HG02759 (cell line): ENCODE measurements around the gene DNAH17.
"Not testable (repeated sequence)": the region's sequence is repeated elsewhere in the genome, so short reads cannot be mapped to it uniquely, and the experiment has no call there.

Experiments
- ATAC-seq: cut with Tn5 transposase; IDR thresholded peaks from one replicate; pipeline ENCODE4 v1.9.1; 2021; ENCODE audit warnings: mild to moderate bottlenecking, moderate library complexity; ENCODE audit not compliant: unreplicated experiment

The DNAH17 gene

DNA sequence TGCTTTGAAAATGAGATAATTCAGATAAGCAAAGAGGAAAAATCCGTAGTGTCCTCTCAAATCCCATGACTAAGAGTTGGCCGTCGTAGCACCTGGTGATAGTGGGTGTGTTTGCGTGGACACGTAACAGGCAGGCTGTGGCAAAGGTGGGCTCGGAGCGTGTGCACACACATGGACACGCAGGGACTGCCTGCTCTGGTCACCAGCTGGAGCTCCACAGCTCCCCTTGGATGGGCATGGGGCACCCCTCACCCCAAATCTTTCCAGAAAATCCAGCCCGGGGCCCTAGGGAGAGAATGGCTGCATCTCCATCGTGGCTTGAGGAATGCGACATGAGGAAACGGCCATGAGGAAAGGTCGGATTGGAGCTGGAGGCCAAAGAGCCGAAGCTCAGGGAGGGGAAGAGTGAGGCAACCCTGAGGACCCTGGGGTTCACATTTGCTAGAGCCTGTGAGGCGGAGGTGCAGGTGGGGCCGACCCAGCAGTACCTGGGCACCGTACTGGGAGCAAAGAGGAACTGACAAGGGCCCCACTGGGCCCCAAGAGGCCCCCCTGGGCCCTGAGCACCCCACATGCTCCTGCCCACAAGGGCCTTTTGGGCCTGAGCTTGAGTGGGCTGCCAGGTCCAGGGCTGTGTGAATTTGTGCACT is 51.6 kb downstream of the DNAH17 start:
- no peak for ATAC-seq

DNA sequence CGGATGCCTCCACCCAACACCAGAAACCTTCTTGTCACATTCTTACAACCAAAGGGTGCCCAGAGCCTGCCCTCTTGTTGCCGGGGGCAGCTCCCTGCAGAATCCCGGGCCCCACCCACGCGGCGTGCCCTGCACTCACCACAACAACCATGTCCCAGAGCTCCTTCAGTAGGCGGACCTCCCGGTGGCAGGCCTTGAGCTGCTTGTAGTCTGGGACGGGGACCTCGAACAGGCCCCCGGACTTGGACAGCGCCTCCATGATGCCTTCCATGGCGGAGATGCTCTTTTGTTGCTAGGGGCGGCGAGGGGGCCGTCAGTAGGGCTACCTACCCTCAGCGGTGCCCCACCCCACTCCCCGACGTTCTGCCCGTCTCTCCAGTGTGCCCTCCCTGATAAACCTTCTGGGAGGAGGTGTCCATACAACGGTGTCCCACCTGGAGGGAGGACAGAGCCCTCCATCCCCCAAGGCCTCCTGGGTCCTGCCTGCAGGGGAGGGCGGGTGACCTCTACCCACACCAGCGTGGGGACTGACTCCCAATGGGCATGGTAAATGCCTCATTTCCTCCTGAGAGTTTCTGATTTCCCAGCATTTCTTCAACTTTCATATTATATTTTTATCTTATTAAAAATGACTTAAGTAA is 52.2 kb downstream of the DNAH17 start:
- no peak for ATAC-seq

DNA sequence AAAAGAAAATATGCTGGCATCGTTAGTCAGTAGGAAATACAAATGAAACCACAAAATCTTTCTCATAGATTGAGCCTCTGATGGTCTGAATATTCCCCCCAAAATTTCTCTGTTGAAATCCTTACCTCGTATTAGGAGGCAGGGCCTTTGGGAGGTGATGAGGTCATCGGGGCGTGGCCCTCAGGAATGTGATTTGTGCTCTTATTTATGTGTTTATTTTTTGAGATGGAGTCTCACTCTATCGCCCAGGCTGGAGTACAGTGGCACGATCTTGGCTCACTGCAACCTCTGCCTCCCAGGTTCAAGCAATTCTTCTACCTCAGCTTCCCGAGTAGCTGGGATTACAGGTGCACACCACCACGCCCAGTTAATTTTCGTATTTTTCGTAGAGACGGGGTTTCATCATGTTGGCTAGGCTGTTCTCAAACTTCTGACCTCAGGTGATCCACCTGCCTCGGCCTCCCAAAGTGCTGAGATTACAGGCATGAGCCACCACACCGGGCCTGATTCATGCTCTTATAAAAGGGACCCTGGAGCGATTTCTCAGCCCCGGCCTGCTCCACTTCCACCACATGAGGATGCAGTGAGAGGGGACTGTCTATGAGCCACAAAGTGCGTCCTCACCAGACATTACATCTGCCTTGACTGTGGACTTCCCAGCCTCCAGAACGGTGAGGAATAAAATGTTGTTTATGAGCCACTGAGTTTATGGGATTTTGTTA is 53.1 kb downstream of the DNAH17 start:
- ATAC-seq = no peak

DNA sequence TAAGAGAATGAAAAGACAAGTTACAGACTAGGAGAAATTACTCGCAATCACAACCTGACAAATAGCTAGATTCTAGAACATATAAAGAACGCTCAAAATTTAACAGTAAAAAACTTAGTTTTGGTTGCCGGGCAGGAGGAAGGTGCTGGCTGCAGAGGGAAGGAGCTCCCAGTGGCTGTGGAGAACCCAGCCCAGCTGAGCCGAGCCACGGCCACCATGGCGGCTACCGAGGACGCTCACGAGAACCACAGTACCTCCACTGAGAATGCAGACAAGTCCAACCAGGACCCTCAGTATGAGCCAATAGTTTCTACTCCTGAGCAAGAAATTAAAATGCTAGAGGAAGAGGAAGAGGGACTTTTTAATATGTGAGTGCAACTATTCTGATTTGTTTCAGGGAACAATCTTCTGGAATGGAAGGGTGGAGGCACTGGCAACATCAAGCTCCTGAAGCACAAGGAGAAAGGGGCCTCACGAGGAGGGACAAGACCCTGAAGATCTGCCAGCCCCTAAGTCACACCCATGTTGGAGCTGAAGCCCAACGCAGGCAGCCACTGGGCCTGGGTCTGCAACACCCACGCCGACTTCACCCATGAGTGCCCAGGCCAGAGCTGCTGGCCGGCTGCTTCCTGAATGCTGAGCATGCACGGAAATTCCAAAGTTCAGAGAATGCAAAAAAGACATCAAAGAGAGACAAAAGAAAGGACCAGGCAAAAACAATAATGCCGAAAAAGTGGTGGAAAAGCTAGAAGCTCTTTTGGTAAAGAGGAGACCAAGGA is 55.0 kb downstream of the DNAH17 start:
- ATAC-seq = no peak

DNA sequence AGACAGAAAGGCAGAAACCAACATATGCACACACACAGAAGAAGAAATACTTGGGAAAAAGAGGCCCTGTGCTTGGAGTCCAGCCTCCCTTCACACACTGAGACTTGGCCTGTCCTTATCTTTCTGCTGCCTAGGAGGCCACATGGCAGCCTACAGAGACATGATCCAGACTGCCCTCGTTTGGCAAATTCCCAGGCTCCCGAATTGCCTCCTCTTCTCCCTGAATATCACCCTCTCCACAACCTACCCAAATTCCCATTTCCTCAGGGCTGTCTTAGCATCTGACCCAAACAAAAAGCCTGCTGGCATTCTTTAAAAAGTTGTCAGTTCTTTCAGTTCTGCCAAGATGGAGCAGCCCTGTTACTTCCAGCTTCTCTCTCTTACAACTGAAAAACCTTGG is 59.8 kb downstream of the DNAH17 start:
- ATAC-seq = no peak

DNA sequence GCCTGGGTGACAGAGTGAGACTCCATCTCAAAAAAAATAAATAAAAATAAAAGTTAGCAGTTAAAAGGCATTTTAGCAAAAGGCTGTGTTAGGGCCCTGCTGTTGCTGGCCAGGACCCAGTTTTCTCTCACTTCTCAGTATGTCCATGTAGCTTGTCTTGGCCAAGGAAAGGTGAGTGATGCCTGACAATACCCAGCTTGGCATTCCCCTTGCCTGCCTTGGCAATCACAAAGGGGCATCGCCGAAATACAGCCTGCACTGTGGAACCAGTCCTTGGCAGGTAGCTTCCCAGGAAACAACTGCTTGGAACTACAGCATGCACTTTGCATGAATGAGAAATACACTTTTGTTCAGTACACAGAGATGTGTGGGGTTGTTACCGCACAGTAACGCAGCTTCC is 61.7 kb downstream of the DNAH17 start:
- ATAC-seq = no peak

DNA sequence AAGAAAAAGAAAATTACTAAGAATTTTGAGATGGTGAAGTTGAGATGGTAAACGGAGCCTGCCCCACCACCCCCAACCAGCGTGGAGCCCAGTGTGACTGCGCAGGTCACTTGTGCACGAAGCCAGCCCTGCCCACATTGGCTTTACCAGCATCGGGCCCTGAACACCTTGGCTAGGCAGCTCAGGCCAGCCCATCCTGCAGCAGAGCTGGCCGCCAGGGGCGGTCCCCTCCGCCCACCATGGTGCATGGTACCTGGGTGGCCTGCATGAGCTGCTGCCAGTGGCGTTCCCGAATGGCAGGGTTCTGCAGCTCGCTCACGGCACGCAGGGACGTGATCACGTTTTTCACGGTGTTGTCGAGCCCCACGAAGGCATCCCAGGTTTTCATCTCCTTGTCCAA is 62.7 kb downstream of the DNAH17 start:
- ATAC-seq = no peak

DNA sequence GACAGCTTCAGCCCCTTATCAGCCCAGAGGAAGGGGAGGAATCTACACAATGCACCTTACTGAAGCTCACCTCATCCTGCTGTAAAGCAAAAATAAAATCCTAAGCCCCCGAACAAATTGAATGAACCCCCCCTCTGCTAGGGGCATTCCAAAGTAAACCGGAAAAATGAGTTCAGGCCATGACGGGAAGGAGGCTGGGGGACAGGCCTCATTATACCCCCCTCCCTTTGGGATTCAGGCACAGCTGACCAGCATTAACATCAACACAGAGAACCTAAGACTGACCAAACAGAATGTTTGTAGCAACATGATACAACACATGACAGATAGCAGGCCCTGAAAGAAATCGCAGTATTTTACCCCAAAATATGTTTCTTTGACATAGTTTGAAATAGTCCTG is 64.2 kb downstream of the DNAH17 start:
- no peak for ATAC-seq

DNA sequence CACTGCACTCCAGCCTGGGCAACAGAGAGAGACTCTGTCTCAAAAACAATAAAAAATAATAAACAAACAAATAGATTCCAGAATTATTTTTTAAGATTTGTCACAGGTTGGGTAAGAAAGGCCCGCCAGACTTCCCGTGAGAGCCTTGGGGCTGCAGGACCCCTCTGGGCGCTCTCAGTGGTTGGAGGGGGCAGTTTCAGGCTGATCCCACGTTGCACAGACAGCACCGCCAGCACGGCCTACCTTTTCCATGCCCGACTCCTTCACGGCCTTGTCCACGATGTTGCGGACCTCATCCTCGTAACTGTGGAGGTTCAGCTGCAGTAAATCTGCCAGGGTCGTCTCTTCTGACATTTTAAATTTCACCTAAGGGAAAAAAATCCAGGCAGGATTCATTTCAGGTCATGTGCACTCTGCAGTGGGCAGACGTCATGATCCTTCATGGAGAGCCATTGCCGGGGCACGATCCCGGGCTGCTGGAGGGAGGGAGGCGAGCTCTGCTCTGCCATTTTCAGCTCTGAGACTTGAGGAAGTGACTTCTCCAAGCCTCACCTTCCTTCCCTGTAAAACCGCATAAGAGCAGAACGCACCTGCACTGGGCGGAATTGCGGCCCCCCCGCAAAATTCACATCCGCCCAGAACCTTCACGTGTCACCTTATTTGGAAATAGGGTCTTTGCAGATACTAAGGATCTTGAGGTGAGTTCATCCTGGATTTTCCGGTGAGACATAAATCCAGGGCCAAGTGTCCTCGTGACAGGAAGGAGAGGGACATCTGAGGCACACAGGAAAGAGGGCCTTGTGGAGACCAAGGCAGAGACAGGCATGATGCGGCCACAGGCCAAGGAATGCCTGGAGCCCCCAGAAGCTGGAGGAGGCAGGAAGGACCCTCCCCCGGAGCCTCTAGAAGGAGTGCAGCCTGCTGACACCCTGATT is 66.8 kb downstream of the DNAH17 start:
- no peak for ATAC-seq

DNA sequence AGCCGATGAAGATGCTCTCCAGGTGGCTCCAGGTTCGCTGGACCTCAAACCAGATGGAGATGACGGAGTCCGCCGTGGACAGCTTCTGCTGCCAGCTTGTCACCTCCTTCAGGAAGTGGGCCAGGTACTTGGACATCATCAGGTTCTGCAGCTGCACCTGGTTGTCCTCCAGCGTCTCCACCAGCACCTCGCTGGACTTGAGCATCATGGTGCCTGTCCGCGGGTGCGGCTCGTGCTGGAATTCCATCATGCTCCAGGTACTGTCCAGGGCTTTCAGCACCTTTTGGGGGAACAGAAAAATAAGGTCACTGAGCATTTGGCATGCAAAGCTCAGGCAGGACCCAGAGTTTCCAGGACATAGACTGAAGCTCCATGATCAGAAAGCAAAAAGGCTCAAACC is 69.7 kb downstream of the DNAH17 start:
- ATAC-seq = no peak

DNA sequence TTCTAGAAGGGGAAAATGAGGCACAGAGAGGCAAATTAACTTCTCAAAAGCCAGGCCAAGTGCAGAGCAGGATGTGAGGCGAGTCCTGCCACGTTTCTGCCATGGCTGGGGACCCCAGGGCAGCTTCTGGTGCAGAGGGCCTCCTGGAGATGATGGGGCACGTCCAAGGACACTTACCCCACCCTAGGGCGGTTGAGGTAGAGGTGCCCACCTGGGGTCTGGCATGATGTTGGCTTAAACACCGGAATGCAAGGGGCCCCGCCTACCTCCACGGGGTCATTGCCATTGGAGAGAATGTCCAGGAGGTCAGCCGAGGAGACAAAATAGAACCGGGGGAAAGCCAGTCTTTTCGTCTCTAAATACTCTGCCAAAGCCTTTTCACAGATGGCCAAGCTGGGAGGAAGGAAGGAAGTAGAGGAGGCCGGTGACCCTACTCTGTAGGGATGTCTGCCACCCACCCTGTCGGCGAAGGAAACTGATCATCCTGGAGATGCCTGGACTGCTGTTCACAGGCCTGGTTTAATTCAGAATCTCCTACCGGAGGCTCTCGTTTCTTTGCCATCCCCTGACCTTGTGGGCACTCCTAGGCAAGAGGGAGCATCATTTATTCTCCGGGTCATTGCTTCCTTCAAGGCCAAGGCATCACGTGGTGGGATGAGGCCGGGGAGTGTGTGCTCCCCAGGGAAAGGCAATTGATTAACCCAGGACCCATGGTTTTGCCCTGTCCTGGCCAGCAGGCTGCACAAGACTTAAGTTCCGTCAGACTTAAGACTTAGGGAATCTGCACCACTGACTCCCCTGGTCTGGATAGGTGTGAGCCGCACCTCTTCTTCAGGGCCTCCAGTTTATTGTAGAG is 70.5 kb downstream of the DNAH17 start:
- ATAC-seq = no peak

DNA sequence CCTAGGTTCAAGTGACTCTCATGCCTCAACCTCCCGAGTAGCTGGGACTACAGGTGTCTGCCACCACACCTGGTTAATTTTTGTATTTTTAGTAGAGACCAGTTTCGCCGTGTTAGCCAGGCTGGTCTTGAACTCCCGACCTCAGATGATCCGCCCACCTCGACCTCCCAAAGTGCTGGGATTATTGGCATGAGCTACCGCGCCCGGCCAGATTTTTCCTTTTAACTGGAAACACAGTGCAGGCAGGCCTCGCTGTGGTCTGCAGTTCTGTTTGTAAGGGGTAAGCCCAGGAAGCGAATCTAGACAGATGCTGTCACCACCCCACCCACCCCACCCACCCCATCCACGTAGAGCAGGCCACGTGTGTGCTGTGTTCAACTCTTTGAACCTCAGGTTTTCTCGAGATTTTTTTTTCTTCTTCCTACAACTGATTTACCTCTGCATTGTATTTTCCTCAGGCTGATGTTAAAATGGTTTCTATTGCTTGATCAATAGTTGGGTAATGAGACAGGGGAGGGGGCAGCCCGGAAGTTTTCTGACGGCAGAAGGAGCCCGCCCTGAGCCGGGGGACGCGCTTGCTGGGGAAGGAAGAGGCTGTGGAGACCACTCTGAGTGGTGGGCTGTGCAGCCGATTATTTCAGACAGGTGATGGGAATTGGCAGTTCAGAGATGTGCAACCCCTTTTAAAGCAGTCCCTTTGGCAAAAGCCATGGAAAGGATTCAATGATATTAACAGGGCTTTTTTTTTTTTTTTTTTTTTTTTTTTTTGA is 72.9 kb downstream of the DNAH17 start:
- no peak for ATAC-seq

DNA sequence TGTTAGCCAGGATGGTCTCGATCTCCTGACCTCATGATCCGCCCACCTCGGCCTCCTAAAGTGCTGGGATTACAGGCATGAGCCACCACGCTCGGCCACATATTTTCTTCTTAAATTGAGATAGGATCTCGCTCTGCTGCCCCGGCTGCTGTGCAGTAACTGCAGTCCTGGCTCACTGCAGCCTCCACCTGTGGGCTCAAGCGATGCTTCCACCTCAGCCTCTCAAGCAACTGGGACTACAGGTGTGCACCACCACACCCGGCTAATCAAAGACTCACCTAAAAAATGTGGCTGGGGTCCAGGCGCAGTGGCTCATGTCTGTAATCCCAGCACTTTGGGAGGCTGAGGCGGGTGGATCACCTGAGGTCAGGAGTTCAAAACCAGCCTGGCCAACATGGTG is 73.8 kb downstream of the DNAH17 start:
- ATAC-seq = not testable (repeated sequence)

DNA sequence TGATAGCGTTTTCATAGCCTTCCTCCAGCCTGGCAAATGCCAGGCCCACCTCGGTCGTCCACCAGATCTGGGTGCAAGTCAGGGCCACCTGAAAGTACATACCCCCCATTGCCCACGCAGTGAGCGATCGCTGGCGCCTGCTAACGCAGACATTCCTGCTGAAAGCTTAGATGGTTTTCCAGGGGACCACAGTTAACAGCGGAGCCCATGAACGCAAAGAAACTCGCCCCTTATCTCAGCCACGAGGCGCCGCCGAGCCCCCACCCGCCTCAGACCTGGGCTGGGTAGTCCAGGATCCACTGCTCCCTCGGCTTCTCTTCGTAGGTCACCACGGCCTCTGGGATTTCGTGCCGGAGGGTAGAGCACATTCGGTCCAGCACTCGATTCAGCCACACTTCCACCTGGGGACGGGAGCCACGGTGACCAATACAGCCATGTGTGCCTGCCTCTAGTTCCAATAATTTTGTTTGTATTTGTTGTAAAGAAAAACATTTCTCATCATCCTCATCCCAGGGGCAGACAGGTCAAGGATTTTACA is 74.5 kb downstream of the DNAH17 start:
- ATAC-seq = no peak

DNA sequence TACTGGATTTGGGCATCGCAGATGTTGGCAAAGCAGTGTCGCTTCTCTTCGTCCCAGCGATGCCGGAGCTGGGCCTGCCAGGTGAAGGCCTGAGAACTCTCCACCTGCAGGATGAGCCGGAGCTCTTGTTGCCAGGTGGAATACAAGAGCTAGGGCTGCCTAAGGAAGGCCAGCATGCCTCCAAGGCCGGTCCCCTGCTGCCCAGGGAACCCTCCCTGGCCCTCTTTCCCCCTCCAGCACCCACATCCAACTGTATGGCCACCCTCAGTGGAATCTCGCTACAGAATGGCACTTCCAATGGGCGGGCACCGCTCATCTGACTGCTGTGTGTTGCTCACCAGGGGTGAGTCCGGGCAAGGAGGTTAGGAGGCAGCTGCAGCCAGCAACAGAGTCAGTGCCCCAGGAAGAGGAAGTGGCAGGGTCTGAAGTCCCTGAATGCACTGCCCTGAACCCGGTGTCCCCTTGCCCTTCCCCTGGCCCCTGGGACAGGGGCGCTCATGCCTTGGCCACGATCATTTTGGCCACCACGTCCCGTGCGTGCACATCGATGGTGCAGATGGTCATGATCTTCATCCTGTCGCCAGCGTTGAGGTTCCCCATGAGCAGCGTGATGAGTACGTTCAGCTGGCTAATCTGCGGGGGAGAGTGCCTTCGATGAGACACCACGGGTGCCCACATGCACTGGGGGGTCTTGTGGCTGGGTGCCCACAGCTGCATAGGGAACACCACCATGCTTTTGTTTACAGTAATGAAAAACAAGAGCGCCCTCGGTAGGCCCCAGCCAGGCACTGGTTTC is 75.8 kb downstream of the DNAH17 start:
- no peak for ATAC-seq

DNA sequence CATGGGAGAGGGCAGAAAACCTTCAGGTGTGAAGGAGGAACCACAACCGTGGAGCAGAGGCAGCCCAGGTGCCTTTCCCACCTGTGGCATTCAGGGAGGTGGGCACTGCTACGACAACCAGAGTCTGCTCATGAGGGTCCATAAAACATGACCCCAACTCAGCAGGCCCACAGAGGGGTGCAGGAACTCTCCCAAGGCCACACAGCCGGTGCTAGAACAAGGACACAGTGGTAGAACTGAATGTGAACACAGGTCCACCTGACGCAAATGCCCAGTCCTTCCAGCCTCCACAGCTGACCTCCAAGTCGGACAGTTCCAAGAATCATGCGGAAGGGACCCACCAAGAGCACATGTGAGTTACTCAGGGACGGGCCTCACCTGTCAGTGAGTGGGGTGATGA is 76.4 kb downstream of the DNAH17 start:
- no peak for ATAC-seq

DNA sequence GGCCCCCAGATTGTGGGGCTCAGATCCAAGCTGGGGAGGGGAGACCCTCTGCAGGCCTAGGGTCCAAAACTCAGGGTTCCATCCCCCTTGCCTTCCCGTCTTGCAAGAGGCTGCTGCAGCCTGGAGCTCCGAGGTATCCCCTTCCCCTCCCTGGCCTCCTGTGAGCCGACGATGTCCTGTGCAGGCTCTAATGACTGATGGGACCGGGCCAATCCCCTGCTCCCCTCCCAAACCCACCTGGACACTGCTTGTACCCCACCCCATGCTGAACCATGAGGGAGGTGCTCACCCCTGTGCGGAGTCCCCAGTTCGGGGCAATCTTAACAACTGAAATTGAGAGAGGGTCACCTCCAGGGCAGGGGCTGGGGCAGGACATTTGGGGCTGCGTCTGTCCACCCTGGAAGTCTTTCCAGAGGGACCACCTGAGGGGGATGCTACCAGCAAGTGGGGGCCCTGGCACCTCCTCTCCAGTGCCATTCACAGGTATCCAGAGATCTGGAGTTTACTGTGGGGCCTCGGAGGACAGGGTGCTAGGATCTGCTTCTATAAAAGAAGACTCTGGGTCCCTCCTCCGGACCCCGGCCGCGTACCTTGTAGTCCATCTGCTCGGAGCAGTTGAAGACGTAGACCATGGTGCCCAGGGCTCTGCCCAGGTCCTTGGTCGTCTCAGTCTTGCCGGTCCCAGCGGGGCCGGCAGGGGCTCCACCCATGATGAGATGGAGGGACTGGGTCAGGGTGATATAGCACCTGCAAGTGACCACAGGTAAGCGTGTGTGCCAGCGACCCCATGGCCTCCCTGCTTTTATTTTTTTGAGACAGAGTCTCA is 77.3 kb downstream of the DNAH17 start:
- ATAC-seq = no peak
